Measurements from ENCODE around the gene LMX1B. TPM values are rescaled to one million over a fixed set of nuclear protein-coding genes. Genes with fewer than 3 reads are reported as not detected.

LMX1B gene
- total RNA-seq, 6 donors from 2014 or later: 0.14 to 0.40 TPM; not detected in 4

- DNase-seq: no peak
- H3K27me3 ChIP-seq: peaks cover 0 to 15% (median 7%) of the 10 kb centered on the region in 4 donors
- 81 to 96% methylated on average over 3 of the region's 3 CpGs for WGBS, 2 donors
Measured at GRCh38 chr9:126703866-126704156, 90.1 kb downstream of the LMX1B start.

DNA sequence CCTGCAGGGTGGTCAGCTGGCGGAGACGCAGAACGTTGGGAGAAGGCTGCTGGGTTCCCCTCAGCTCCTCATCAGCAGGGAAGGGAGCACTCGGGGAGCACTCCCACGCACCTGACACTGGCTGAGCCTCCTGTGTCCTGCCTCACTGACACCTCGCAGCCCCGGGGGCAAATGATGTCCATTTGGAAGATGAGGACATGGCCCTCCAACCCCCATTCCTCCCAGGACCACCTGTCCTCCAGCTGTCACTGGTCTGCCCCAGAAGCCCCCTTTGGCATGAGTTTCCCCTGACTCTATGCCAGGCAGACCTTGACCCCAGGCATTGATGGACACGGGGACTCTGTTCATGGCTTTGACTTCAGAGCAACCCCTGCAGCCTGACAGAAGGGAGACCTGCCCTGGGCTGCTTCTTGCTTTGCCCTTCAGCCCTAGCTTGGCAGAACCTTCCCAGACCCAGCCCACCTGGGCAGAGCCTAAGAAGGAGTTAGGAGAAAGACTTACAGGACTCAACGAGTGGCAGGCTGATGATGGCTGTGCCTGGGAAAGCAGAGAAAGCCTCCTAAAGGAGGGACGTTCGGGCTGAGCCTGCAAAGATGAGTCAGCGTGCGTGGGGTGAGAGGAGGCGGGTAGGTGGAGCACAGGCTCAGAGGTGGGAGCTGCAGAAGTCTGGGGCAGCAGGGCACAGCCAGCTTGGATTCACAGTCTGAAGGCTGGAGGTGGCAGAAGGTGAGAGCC lies 90.6 kb downstream of the LMX1B start:
- Histone ChIP-seq H3K4me3 (no peak overlapping the region), H3K4me1 (peaks cover 7 to 15% (median 12%) of the 10 kb centered on the region in 4 donors), H3K27ac (no peak overlapping the region), H3K9me3 (no peaks in the 10 kb centered on the region), H3K36me3 (no peaks in the 10 kb centered on the region), H3K27me3 (peaks cover 0 to 15% (median 7%) of the 10 kb centered on the region in 4 donors)
- peak in 1 of 2 donors; percentile 54 for ATAC-seq (ENCODE audit: low FRiP score in 2 of 2)
- 12 to 47% methylated on average over 6 to 14 of the region's 14 CpGs for WGBS, 2 donors
- TF ChIP-seq EP300 (IDR thresholded peaks at IDR 0.05) (no peak), POLR2A (IDR thresholded peaks at IDR 0.05) (no peak), POLR2AphosphoS5 (IDR thresholded peaks at IDR 0.05) (no peak)
- TF ChIP-seq, protein P1, sequence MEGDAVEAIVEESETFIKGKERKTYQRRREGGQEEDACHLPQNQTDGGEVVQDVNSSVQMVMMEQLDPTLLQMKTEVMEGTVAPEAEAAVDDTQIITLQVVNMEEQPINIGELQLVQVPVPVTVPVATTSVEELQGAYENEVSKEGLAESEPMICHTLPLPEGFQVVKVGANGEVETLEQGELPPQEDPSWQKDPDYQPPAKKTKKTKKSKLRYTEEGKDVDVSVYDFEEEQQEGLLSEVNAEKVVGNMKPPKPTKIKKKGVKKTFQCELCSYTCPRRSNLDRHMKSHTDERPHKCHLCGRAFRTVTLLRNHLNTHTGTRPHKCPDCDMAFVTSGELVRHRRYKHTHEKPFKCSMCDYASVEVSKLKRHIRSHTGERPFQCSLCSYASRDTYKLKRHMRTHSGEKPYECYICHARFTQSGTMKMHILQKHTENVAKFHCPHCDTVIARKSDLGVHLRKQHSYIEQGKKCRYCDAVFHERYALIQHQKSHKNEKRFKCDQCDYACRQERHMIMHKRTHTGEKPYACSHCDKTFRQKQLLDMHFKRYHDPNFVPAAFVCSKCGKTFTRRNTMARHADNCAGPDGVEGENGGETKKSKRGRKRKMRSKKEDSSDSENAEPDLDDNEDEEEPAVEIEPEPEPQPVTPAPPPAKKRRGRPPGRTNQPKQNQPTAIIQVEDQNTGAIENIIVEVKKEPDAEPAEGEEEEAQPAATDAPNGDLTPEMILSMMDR (IDR thresholded peaks at IDR 0.05): no peak
- DNase-seq: peak in 1 of 2 donors; percentile 18

More at GRCh38 chr9:126703866-126704156, 90.1 kb downstream of the LMX1B start:
- Histone ChIP-seq H3K4me1 (peaks cover 7 to 15% (median 12%) of the 10 kb centered on the region in 4 donors), H3K27ac (no peak overlapping the region), H3K36me3 (no peaks in the 10 kb centered on the region), H3K9me3 (no peaks in the 10 kb centered on the region), H3K4me3 (no peak overlapping the region)
- TF ChIP-seq, protein P1 (IDR thresholded peaks at IDR 0.05): no peak
- no peak for TF ChIP-seq EP300 (IDR thresholded peaks at IDR 0.05)
- ATAC-seq (ENCODE audit: low FRiP score in 2 of 2): no peak

DNA sequence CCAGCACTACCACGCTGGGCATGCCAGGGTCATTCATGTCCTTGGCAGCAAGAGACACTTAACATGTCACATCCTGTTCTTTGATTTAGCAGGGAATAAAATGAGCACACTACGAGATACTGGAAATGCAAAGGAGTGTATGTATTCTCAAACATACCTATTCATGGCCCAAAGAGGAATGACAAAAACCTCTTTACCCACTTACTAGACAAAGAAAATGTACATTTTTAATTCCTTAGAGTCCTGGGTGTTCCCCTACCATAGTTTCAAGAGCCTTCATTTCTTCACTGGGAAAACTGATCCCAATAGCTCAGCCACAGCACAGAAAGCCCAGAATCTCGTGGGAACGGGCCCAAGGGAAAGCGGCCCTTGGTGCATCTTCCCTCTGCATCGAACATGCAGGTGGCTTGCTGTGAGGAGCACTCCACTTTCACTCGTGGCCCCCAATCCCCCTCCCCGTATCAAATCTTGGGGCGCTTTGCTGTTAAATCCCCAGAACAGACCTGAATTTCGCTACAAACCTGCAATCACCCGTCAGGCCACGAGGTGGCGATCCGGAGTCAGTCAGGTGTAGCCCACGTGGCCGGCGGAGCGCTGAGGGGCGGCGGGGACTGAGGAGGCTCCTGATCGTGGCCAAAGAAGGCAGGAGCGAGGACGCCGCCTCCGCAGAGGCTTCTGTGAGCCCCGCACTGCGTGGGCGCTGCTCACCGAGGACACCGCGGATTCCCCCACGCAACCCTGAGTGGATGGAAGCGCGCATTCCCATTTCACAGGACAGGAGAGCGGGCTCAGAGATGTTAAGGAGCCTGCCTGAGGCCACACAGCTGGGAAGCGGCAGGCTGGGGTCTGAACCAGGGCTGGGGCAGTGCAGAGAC lies 91.4 kb downstream of the LMX1B start:
- Histone ChIP-seq H3K27ac (no peak overlapping the region), H3K36me3 (no peaks in the 10 kb centered on the region), H3K4me1 (peaks cover 7 to 15% (median 12%) of the 10 kb centered on the region in 4 donors), H3K27me3 (peaks cover 0 to 15% (median 7%) of the 10 kb centered on the region in 4 donors), H3K4me3 (peak overlapping the region in 2 of 4 donors; percentile 15 to 24), H3K9me3 (no peaks in the 10 kb centered on the region)
- no peak for TF ChIP-seq POLR2A (IDR thresholded peaks at IDR 0.05)
- TF ChIP-seq, protein P1 (IDR thresholded peaks at IDR 0.05): peak; percentile 78 to 94 (median 90)
- no peak for TF ChIP-seq POLR2AphosphoS5 (IDR thresholded peaks at IDR 0.05)
- no peak for TF ChIP-seq EP300 (IDR thresholded peaks at IDR 0.05)
- DNase-seq (peak; percentile 73 to 91), ATAC-seq (ENCODE audit: low FRiP score in 2 of 2) (peak; percentile 74 to 92)
- 10 to 13% methylated on average over 16 to 36 of the region's 36 CpGs for WGBS, 2 donors

GRCh38 chr9:126705767-126706697 lies 92.3 kb downstream of the LMX1B start:
- Histone ChIP-seq H3K9me3 (no peaks in the 10 kb centered on the region), H3K27ac (no peak overlapping the region), H3K27me3 (peaks cover 0 to 15% (median 7%) of the 10 kb centered on the region in 4 donors), H3K36me3 (no peaks in the 10 kb centered on the region), H3K4me3 (peak overlapping the region in 1 of 4 donors; percentile 24), H3K4me1 (peaks cover 7 to 15% (median 12%) of the 10 kb centered on the region in 4 donors)
- TF ChIP-seq, protein P1 (IDR thresholded peaks at IDR 0.05): peak; percentile 46 to 66 (median 58)
- TF ChIP-seq POLR2A (IDR thresholded peaks at IDR 0.05) (no peak), POLR2AphosphoS5 (IDR thresholded peaks at IDR 0.05) (no peak), EP300 (IDR thresholded peaks at IDR 0.05) (no peak)
- 35 to 39% methylated on average over 18 to 34 of the region's 41 CpGs for WGBS, 2 donors
- peak in 1 of 2 donors; percentile 72 for ATAC-seq (ENCODE audit: low FRiP score in 2 of 2)
- DNase-seq: peak in 1 of 2 donors; percentile 60

Measured in upper lobe of left lung (tissue), 6 donors.